Tongue (tissue), 2 donors: ENCODE results near the gene NPFFR2. TPM values are rescaled to one million over a fixed set of nuclear protein-coding genes. Genes with fewer than 3 reads are reported as not detected.
A peak's percentile ranks its signal among the peaks of the same experiment; 100 is the strongest.
"Not testable (repeated sequence)": the region's sequence is repeated elsewhere in the genome, so short reads cannot be mapped to it uniquely, and the experiment has no call there.

Source experiments
- DNase-seq: peaks from one replicate; pipeline ENCODE4 v3.0.0-alpha.2; 2015
- total RNA-seq: library from RNA; depleted of rRNA; stranded (reverse); fragments of >200 nt; gene quantifications from one replicate; pipeline ENCODE4 v1.2.3, GENCODE V29; 2014

Gene NPFFR2
- total RNA-seq, result not detected

DNA sequence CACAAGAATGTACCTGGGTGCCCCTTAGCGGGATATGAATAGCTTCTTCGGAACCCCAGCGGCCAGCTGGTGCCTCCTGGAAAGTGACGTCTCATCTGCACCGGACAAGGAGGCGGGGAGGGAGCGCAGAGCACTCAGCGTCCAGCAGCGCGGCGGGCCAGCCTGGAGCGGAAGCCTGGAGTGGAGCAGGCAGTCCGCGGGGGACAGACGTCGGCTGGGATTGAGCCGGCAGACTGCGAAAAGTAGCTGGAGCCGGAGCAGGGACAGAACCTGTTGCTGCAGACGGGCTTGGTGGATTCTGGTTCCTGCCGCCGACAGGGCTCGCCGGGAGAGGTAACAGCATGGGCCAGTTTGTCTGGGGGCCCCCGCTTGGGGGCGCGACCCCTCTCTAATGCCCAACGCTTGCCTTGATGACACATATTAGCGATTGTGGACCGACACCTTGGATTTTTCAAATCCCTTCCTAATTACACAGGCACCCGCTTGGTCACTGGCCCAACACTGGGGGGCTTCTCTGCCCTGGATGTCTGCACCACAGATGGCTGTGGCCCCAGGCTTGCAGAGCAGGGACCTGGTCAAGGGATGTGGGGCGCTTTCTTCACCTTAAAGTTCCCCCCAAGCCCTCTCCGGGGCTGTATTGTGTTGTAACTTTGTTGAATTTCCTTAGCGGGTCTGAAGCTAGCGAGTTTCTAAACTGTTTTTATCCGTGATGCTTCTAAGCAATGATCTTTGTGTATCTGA lies at the start of gene NPFFR2:
NPFFR2 (plus strand) TSS at position 133 of the 741 bp plus-strand sequence. CDS start 96,592 bp downstream, outside the sequence.
- DNase-seq, result peak; percentile 35

DNA sequence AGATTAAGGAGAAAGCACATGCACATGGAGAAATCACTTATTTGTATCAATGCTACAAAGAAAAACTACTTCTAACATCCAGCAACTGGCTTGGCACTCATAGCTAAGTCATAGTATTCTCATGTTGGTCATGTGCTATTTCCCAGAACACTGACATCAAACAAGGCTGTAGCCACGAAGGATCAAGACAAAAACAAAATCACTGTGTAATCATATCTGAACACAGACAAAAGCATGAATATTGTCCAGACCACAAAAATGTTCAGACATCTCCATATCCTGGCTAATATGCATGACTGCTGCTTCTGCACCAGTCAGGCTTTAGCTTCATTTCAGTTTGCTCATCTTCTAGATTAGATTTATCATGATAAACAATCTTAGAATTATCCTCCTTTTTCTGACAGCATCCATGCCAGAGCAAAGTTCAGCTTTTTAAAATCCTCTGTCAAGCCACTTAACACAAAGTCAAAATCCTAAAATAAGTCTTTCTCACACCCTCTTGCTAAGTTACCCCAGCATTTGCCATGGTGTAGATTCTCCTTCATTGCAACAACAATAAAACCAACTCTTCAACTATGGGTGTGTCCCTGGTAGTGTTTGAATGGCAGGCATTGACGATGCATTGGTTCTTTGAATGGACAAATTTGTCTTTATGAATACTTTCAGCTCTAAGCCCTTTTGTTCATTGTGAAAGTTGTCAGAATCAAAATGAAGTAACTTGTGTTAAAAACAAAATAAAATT lies 39.1 kb upstream of the NPFFR2 start:
- peak; percentile 1 for DNase-seq

GRCh38 chr4:71994559-71994958 lies 37.2 kb upstream of the NPFFR2 start:
- DNase-seq, result no peak

DNA sequence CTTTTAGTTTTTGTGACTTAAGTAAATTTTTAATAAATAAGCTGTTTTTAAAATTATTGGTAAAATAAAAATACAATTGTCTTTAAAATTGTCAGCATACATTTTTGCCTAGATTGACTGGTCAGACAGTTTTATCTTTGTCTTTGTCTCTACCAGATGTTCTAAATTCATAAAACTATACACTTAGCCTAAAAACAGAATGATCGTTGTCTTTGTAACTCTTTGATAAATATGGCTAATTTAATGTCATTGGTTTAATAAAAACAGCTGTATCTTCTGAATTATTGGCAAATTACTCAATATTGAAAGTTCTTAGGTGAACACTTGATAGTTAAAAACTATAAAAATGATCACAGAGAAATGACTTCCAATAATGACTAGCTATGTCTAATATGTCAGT lies 36.5 kb upstream of the NPFFR2 start:
- no peak for DNase-seq

GRCh38 chr4:72006586-72006985 lies 25.2 kb upstream of the NPFFR2 start:
- no peak for DNase-seq

GRCh38 chr4:72011906-72012305 lies 19.9 kb upstream of the NPFFR2 start:
- no peak for DNase-seq

DNA sequence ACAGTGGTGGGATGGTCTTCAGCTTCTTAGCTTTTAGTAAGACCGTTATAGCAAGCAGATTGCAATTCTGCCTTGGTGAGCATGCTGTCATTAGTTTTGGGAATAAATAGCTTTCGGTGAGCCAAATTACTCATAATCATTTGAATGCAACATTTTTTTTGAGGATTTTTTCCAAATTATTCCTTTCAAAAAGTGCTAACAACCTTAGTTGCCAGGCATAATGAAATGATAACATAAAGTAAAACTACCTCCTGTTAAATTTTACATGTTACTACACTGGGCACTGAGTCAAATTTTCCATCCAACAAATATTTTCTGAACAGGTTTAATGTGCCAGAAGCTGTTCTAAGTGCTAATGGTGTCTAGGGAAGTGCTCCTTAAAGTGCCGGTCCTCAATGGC lies 15.8 kb upstream of the NPFFR2 start:
- no peak for DNase-seq

DNA sequence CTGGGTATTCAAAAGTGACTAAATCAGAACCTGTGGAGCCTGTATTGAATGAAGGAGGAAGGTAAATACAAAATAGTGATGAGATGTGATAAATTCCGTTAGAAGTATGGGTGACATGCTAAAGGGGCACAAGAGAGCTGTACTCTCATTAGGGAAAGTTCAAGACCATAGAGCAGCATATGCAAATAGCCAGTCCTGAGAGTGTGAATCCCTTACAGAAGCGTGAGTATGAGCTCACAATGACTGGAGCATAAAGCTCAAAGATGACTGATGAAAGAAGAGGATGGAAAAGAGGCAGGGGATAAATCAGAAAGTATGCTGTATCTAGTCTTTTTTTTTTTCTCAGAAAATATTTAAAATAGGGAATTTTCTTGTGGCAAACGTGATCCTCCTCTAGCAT lies 12.1 kb upstream of the NPFFR2 start:
- no peak for DNase-seq

DNA sequence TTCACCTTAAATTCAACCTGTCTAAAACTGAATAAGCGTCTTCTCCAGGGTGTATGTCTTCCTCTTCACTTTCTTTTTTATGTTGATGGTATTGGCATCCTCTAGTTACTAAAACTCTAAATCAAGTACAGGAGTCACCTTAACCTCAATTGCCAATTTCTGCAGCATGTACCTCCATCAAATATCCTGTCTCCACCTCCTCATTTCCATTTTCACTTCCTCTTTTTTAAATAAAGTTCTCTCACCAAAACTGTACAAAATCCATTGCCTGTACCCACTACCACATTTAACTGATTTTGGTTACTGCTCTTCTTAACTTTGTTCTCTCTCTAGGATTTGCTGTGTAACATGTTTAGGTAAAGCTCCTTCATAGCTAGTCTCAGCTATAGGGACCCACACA lies 9.2 kb upstream of the NPFFR2 start:
- DNase-seq, result no peak

- no peak for DNase-seq
Measured at GRCh38 chr4:72055566-72055965, 23.8 kb downstream of the NPFFR2 start.

- no peak for DNase-seq
Measured at GRCh38 chr4:72063726-72064125, 31.9 kb downstream of the NPFFR2 start.

DNA sequence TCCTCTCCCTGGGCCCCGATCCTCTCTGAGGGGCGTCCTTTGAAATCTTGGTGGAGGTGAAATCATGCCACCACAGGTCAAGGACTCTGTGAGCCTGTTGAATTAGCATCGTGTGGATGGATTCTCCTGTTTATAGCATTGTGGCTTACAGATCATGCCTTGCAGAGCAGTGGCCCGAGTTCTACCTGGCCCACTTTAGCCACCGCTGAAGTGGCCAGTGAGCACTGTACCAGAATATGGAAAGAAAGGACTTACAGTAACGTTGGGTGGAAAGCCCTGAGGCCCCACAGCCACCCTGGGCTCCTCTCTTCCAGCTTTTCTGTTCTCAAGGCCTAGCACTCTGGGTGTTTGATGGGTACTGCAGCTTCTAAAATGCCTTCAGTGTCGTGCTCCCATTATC lies 35.3 kb downstream of the NPFFR2 start:
- no peak for DNase-seq

GRCh38 chr4:72073816-72074215 lies 42.0 kb downstream of the NPFFR2 start:
- no peak for DNase-seq

GRCh38 chr4:72076562-72076961 lies 44.8 kb downstream of the NPFFR2 start:
- no peak for DNase-seq

DNA sequence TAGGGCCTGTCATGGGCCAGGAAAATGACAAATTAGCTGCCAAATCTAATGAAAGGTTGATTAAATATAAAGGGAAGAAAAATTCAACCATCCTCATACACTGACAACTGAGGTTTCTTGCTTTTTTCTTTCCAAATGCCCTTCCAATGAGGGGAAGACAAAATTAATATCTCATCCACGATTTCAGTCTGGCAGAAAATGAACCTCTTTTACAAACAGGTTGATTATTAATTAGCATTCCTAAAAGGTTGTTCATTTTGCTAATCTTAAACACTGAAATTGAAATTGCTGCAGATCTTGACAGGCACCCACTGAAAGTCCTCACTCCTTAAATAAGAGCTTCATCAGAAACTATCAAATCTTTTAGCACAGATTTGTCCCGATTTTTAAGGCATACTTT lies 45.5 kb downstream of the NPFFR2 start:
- no peak for DNase-seq

GRCh38 chr4:72084587-72085011 lies 52.8 kb downstream of the NPFFR2 start:
- no peak for DNase-seq

DNA sequence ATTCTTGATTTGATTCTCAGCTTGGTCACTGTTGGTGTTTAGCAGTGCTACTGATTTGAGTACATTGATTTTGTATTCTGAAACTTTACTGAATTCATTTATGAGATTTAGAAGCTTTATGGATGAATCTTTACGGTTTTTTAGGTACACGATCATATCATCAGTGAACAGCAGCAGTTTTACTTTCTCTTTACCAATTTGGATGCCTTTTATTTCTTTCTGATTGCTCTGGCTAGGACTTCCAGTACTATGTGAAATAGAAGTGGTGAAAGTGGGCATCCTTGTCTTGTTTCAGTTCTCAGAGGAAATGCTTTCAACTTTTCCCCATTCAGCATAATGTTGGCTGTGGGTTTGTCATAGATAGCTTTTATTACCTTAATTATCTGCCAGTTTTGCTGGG lies 58.8 kb downstream of the NPFFR2 start:
- DNase-seq, result not testable (repeated sequence)

DNA sequence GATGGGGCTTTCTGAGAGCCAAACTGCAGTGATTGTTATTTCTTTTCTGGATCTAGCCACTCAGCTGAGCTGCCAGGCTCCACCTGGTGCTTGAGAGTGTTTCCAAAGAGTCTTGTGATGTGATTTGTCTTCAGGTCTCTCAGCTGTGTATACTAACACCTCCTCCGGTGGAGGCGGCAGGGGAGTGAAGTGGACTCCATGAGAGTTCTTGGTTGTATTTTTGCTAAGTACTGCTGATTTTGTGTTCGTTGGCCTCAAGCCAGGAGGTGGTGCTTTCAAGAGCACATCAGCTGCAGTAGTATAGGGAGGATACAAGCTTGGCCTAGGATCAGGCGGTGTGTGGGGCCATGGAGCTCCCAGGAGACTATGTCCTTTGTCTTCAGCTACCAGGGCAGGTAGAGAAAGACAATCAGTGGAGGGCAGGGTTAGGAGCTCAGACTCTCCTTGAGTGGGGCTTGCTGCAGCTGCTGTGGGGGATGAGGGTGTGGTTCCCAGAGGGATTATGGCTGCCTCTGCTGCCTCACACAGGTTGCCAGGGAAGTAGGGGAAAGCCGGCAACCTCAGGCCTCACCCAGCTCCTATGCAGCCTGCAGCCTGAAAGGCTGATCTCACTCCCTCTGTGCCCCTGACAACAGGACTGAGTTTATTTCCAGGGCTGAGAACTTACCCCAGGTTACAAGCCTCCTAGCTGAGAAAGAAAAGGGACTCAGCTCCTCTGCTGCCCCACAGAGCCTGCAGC lies 62.4 kb downstream of the NPFFR2 start:
- no peak for DNase-seq

DNA sequence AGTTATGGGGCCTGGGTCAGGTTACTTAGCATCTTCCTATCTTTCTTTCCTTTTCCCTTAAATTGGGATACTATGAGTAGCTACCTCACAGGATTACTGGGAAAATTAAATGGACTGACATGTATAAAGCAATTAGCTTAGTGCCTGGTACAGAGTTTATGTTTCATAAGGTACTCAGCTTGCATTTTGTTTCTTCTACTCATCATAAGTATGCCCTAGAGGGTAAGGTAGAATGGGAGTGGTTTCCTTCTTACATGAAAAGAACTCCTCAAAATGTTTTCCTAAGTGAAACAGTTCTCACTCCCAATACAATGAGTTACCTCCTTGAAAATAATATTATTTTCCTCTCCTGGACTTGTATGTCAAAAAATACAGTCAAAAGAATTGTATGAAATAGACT lies 75.7 kb downstream of the NPFFR2 start:
- no peak for DNase-seq

GRCh38 chr4:72109364-72109763 lies 77.6 kb downstream of the NPFFR2 start:
- no peak for DNase-seq

- no peak for DNase-seq
Measured at GRCh38 chr4:72109959-72110497, 78.2 kb downstream of the NPFFR2 start.

GRCh38 chr4:72110886-72111285 lies 79.1 kb downstream of the NPFFR2 start:
- no peak for DNase-seq

- DNase-seq, result no peak
Measured at GRCh38 chr4:72111863-72112262, 80.1 kb downstream of the NPFFR2 start.
